ENCODE measurements around the gene SIPA1L2.

Gene SIPA1L2

DNA sequence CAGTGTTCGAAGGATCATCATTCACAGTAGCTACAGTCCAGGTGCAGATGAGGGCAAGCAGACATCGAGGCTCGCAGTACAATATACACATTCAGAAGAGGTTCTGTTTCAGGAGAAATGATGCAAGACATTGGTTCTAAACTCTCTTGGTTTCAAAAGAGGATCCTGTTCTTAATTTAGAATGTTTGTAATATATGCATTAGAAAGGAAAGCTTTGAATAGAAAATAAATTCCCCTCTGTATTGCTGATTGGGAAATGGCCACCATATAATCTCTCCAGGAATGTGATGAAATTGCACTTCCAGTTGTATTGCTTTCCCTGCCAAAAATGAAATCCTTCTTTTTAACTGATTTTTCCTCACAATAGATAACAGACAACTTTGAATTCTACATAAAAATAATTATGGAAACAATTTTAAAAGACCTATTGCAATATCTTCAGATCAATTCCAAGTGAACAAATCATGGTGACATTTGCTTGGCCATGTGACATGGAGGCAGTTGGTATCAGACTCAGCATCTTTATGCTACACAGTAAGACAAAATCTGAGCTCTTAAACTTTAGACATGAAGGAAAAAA is 27.6 kb upstream of the SIPA1L2 start:
- TF ChIP-seq, protein P1, sequence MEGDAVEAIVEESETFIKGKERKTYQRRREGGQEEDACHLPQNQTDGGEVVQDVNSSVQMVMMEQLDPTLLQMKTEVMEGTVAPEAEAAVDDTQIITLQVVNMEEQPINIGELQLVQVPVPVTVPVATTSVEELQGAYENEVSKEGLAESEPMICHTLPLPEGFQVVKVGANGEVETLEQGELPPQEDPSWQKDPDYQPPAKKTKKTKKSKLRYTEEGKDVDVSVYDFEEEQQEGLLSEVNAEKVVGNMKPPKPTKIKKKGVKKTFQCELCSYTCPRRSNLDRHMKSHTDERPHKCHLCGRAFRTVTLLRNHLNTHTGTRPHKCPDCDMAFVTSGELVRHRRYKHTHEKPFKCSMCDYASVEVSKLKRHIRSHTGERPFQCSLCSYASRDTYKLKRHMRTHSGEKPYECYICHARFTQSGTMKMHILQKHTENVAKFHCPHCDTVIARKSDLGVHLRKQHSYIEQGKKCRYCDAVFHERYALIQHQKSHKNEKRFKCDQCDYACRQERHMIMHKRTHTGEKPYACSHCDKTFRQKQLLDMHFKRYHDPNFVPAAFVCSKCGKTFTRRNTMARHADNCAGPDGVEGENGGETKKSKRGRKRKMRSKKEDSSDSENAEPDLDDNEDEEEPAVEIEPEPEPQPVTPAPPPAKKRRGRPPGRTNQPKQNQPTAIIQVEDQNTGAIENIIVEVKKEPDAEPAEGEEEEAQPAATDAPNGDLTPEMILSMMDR (IDR thresholded peaks at IDR 0.05; ENCODE audit: low read depth, low read length) = no peak
- DNase-seq (ENCODE audit: extremely low read depth, low read depth) = no peak

DNA sequence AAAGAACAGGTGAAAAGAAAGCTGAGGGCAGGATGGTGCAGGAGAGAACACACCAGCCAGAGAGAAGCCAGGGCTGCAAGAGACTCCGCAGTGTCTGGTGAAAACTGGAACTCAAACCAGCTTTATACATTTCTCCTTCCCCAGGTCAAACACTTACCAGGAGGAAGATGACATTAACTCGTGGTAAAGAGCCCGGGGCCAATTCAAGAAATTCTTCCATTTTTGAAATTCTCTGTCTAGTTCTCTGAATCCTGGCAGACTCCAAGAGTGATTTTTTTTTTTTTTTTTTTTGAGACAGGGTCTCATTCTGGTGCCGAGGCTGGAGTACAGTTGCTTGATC is 25.8 kb upstream of the SIPA1L2 start:
- TF ChIP-seq, protein P1 (IDR thresholded peaks at IDR 0.05; ENCODE audit: low read depth, low read length) = no peak
- no peak for DNase-seq (ENCODE audit: extremely low read depth, low read depth)

DNA sequence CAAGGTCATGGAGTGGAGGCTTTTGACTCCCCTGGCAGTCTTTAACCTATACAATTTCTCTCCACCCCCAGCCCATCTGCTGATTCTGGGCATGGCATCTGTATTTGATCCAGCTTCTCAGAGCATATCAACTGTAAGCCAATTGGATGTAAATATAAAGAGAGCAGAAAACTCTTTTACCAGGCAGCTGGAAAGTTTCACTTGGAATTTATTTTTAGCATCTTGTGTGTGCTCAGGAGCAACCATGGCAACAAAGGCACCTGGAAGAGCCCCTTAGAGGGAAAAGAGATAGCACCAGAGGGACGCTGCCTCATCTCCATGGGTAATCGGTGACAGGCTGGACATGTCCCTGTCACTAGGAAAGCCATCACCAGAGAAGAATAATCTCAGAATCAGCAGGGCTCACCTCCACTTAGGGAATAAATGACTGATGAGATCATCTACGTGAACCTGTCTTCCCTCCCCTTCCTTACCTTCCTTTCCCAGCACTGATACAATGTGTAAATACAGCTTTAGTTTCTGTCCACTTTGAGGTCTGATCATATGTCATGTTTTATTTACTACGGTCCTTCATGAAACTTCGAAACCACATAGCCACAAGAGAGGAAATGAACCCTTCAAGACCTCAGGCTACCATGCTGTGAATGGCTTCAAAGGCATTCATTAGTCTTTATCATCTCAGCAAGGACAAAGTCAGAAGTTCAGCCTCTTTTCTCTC is 25.3 kb upstream of the SIPA1L2 start:
- DNase-seq (ENCODE audit: extremely low read depth, low read depth) = no peak
- TF ChIP-seq, protein P1 (IDR thresholded peaks at IDR 0.05; ENCODE audit: low read depth, low read length) = no peak

DNA sequence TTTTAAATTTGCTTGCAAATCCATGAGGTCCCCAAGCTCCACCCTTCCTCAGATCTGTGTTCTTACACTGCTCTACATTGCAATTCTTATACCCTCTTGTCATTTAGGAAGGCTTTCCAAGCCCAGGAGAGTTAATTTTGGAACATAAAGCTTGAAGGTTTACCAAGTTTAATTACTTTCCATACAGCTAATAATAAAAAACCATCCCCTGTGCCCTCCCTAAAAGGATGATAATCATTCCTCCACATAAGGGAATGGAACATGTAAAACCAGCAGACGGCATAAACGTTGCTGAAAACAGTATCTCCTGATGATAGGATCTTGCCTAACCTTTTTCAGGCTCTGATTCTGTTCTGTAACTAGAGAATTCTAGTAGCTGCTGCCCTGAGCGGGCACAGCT is 23.9 kb upstream of the SIPA1L2 start:
- TF ChIP-seq, protein P1 (IDR thresholded peaks at IDR 0.05; ENCODE audit: low read depth, low read length) = no peak
- DNase-seq (ENCODE audit: extremely low read depth, low read depth) = no peak

DNA sequence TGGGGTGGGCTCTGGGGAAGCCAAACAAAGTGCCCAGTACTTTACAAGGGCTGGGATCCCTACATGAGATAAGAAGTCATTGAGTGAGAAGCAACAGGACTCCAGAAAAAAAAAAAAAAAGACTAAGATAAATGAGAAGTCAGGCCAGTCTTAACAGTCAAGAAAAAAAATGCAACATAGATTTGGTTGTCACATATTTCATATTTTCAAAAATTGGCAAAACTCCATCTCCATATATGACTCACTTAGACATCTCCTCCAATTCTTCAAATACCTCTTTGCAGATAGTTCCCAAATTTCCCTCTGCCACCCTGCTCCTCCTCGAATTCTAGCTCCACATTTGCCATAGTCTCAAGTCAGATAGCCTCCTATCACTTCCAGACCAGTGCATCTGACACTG is 20.9 kb upstream of the SIPA1L2 start:
- TF ChIP-seq, protein P1 (IDR thresholded peaks at IDR 0.05; ENCODE audit: low read depth, low read length) = no peak
- no peak for DNase-seq (ENCODE audit: extremely low read depth, low read depth)

DNA sequence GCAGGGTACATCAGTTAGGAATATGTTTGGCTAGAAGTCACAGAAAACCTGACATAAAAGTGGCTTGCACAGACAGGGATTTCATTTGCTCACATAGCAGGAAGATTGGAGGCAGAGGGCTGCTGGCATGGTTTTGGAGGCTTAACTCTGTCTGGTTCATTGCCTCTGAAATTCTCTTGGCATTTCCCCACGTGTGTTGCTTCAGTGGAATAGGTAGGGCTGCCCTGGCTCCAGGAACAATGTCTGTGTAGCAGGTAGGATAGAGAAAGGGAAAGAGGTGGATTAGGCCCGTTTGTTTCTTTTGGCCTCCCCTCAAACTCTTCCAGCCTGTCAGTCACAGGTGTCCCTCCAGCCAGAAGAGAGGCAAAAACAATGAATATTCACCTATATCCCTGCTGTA is 20.5 kb upstream of the SIPA1L2 start:
- TF ChIP-seq, protein P1 (IDR thresholded peaks at IDR 0.05; ENCODE audit: low read depth, low read length) = no peak
- no peak for DNase-seq (ENCODE audit: extremely low read depth, low read depth)

DNA sequence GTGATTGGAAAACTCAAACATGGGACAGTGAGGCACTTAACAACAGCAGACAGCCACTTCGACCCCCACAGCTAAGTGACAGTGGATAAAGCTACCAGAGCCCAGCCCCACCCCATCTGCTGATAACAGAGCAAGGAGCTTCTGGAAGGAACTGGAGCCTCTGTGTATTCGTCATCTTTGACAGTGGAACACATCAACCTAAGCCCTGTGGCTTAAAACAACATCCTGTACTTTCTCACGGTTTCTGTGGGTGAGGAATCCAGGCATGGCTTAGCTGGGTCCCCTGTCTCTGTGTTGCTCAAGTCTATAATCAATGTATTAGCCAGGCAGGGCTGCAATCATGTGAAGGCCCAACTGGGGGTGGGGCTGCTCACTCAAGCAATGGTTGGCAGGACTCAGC is 18.4 kb upstream of the SIPA1L2 start:
- DNase-seq (ENCODE audit: extremely low read depth, low read depth) = no peak
- TF ChIP-seq, protein P1 (IDR thresholded peaks at IDR 0.05; ENCODE audit: low read depth, low read length) = no peak

Data from AG09319 (cell line).